ENCODE results near the gene LMF1.
"Not testable (repeated sequence)": the region's sequence is repeated elsewhere in the genome, so short reads cannot be mapped to it uniquely, and the experiment has no call there.

The LMF1 gene

DNA sequence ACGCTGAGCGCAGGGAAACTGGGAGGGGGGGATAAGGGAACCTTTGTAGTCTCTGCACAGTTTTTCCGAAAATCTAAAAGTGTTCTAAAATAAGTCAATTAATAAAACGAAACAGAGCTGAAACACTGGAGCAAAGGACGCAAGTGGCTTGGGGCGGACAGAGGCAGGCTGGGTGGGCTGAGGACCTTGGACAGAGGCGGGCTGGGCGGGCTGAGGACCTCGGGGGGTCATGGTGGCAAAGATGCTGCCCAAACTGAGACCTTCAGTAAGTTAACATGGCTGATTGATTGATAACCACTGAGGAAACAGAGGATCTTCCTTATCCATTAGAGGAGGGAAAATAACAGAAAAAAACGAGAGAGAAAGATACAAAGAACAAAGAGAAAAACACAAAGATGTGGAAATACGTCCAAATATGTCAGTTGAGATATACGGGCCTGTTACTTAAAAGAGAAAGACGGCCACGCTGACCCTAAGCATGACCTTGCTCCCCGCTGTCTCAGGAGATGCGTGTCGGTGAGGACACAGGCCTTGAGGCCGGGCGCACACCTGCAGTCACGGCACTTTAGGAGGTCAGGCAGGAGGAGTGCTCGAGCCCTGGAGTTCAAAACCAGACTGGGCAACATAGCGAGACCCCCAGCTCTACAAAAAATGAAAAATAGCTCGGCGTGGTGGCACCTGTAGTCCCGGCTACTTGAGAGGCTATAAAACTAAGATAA is 94.1 kb downstream of the LMF1 start:
- FAIRE-seq = no peak

DNA sequence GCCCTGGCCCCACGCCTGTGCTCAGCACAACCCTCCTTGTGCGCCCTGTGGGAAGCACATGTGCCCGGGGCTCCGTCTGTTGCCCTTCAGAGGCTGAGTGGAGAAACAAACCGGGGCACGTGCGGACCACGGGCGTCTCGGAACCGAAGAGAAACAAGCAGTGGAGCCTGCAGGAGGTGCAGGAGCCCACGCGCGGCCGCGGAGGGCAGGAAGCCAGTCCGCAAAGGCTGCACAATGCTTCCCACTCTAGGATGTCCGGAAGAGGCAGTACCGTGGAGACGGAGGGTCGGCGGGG is 94.8 kb downstream of the LMF1 start:
- no peak for FAIRE-seq

DNA sequence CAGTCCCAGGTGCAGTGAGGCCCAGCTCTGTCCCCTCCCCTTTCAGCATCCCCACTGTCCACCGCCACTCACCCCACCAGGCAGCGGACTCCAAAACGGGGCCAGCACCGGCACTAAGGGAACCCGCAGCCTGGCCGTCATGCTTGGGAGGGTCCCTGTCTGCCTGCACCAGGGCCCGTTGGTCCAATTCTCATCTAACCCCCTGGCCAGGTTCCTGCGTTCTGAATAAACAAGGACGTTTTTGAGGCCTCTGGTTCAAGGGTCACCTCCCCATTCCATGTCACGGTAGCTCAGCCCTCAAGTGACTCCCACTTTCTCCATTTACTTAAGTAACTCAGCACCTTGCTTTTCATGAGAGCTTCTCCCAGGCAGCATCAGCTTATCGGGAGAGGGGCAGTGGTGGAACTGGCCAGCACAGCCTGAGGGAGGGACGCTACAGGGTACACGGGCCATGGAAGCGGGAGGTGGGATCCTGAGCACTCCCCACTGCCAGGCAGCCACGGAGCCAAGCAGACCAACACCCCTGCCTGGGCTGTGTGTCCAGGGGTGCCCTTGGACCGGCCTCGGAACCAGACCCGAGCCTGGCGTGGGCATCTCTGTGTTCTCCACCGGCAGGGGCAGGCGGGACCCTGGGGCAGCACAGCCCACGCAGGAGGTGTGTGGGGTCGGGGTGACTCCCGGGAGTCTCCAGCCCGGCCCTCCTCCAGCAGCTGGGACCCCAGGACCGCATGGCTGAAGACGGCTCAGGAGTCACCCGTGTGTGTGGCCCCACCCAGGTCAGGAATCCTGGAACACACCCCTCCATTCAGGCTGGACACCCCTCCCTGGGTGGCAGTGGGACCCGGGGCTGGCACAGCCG is 95.4 kb downstream of the LMF1 start:
- no peak for FAIRE-seq

DNA sequence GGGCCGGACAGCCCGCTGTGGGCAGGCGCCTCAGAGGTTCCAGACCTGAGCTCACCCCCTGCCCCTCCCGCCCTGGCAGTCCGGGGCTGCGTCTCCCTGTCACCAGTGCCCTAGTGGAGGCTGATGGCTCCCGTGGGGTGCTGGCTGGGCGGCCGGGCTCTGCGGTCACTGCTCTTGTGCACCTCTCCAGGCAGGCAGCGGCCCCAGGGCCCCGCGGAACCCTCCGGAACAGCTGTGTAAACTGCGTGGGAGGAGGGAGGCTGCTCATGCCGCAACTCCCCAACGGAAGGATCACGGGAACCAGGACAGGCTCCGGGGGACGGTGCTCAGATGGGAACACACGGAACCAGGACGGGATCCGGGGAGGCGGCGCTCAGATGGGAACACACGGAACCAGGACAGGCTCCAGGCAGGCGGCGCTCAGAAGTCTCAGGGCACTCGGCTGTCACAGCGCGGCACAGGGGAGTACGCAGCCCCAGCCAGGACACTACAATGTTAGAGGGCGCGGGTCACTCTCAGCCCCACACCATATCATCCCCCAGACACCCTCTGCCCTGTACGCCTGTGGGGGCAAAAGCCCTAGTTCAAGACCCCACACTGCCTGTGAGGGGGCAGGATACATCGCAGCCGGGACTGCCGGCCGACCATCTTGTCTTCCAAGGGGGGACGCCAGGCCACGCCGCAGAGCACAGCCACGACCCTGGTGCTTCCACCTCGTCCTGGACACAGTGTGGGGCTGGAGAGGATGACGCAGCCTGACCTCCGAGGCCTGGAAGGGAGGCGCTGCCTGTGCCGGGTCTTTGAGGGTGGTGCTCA is 96.2 kb downstream of the LMF1 start:
- no peak for FAIRE-seq

DNA sequence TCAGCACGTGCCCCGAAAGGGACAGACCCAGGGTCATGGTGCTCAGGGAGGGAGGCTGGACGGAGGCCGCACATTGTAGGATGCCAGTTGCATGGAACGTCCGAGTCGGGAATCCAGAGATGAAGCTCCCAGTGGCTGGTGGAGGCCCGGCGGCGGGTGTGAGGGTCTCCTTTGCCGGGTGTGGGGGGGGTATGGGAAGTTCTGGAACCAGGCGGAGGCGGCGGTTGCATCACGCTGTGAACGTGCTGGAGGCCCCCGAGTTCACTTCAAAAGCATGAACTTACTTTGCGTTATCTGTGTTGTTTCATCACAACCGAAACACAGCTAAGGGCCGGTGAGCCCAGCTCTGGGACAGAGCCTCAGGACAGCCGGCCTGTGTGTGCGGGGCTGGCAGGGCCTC is 96.9 kb downstream of the LMF1 start:
- FAIRE-seq = no peak

DNA sequence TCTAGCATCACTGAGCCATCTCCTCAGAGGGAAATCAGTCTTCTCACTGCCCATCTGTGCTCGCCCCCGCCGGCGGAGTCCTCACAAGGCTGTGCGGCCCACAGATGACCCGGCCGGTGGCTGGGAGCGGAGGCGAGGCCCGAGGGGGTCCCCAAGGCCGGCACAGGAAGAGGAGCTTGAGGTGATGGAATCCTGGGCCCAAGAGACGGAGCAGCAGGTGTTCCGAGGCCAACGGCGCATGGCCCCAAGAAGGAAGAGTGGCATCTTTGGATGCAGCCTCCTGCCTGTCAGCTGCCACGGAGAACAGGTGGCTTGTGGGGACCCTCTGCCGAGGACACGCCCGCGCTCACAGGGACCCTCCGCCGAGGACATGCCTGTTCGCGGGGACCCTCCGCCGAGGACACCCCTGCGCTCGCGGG is 97.5 kb downstream of the LMF1 start:
- no peak for FAIRE-seq

DNA sequence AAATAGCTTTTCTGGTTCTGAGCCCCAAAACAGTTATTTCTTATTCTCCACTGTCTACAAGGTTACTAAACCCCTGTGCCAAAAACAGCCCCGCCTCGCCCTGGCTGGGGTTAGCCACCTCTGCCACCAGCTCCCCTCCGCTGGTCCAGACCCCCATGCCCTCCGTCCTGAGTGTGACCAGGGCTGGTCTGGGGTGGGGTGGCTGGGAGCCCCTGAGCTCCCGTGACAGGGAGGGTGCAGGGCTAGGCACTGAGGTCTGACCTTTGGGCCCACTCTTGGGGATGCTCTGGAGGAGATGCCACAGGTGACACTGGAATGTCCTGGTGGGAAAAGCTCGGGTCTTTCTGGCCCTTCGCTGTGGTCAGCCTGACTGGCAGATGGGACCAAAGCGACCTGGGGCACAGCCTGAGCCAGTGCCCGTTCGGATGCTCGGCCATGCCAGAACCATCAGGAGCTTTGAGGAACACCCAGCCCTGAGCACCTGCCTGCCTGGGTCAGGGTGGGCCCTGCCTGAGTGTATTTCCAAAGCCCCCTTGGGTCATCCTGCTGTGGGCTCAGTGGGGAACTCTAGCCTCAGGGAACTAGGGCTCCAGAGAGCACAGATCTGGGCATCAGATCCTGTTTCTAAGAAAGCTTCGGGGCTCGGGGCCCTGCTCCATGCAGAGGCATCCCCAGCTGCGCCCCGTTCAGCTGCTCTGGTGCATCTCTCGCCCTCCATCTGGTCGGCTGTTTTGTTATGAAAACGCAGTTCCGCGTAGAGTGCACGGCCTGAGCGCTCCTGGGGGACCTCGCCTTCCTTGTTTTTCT is 98.1 kb downstream of the LMF1 start:
- FAIRE-seq = no peak

DNA sequence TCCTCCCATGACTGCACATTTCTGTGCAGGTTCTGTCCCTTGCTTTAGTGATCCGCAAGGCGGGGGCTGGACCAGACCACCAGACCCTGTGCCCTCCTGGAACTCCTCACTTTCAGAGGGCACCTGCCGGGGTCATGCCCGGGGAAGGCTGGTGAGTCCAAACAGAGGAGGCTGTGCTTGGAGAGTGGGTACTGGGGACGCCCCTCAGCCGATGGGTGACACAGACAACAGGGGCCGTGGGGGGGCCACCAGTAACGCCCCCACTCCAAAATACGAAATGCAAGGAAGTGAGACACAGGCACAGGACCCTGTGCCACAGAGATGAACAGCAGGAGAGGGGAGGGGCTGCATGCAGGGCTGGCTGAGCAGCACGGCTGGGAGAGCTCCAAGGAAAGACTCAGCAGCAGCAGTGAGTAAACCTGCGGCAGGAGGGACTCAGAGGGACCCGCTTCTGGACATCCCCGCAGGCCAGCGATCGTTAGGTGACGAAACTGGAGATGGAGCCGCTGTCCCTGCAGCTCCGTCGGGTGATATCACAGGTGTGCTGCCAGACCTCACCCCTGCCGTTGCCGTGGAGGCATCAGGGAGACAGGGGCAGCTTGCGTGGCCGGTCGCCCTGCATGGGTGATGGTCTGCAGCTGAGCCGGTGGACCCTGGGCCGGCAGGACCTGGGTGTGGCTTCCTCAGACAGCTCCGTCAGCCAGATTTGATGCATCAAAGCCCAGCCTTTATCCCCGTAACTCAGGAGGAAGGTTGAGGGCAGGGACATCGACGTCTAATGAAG is 99.0 kb downstream of the LMF1 start:
- no peak for FAIRE-seq

DNA sequence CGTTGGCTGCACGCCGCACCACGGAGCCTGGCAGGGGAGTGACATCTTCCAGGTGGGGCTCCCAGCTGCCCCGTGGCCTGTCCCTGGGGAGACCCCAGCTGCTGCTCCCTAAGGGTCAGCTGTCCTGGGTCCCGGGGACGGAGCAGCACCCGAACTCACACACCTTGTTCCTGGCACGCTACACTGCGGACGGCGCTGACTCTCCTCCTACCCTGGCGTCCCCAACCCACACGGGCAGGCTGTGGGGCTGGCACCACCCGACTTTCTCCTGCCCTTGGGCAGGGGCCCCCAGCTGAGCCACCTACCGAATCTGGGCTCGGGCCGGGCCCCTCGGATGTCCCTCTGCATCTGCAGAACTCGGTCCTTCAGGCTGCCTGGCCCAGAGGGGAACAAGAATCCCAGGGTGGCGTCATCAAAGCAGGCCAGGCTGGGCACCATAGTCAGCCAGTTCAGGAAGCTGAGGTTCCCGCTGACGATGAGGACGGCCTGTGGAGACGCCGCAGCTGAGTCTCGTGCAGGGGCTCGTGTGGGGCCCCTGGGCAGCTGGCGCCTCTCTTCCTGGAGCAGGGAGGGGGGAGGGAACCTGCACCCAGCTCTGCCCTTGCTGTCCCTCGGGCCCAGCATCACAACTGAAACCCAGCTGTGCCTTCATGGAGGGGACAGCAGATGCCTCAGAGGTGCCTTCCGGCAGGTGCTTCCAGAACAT is 99.8 kb downstream of the LMF1 start:
- no peak for FAIRE-seq

DNA sequence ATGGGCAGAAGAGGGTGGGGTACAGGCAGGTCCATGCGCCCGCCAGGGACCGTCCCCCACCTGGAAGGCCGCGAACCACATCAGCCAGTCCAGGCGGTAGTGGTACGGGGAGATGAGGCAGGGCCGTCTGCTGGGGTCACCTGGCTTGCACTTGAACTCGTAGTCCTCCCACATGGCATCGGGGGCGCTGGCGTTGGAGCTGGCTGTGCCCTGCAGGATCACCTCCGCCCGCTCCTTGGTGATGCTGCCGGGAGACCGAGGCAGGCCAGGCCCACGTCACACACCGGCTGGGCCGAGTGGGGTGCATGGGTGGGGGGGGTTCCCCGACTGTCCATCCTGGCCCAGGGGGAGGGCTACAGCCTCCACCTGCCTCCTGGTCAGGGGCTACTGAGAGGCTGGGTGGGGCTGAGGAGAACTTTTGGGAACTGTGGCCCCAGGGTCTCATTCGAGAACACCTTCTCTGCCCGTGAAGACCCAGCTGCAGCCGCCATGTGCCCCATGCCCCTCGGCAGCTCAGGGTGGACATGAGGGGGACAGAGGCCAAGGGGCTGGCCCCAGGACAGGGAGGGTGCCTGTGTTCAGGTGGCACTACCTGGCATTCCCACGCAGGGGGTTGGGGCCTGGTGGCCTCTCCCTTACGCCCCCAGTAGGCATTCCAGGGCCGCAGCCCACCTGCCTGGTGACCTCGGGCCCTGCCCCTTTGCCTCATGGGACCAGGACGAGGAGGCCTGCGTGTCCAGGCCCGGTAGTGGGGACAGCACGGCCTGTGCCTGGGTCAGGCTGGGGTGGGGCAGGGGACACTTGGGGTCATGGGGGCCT is 100.8 kb downstream of the LMF1 start:
- FAIRE-seq = no peak

DNA sequence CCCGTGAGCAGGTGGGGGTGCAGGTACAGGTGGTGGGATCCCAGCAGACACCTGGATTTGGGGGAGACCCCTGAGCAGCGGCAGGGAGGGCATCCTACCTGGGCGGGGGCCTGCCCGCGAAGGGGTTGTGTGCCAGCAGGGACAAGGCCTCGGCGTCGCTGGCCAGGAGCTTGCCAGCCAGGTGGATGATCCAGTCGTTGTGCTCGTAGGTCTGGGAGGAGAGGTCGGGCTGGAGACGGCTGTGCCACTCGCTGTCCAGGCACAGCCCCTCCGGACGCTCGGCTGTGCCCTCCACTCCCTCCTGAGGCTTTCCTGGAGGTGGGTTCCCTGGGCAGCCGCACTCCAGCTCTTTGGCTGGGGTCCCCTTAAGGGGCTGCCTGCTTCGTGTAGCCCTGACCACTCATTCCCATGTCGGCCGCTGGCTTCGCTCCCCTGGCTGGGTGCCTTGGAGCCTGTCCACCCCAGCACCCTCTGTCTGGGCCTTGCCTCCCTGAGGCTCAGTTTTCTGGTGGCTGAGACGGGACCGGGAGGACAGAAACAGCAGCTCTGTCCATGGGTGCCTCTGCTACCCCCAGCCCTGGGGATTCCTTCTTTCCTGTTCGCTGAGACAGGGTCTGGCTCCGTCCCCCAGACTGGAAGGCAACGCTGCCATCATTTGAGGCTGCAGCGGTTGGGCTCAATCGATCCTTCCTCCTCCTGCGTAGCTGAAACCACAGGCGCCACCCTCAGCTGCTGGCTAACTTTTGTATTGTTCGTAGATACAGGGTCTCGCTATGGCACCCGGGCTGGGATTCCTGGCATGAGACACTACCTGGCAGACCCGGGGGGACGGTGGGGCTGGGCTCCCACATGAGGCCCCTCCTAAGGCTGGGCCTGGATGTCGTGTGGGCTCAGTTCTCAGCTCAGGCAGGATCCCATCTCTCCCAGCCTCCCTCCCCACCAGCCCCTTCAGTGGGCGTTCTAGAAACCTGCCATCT is 101.7 kb downstream of the LMF1 start:
- no peak for FAIRE-seq

DNA sequence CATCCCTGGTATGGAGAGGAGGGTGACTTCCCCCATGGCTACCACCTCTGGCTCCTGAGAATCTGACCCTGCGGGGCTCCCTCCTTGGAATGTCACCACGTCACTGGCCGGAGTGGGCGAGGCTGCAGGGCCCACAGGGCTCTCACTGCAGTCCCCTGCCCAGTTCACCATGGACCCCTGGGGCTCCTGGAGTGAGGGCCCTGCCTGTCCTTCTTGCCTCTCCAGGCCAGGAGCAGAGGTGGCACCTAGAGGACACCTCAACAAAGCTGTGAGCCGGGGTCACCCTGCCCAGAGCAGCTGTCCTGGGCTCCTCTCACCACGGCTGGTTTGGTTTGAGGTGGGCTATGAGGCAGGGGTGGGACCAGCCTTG is 102.4 kb downstream of the LMF1 start:
- FAIRE-seq = no peak

DNA sequence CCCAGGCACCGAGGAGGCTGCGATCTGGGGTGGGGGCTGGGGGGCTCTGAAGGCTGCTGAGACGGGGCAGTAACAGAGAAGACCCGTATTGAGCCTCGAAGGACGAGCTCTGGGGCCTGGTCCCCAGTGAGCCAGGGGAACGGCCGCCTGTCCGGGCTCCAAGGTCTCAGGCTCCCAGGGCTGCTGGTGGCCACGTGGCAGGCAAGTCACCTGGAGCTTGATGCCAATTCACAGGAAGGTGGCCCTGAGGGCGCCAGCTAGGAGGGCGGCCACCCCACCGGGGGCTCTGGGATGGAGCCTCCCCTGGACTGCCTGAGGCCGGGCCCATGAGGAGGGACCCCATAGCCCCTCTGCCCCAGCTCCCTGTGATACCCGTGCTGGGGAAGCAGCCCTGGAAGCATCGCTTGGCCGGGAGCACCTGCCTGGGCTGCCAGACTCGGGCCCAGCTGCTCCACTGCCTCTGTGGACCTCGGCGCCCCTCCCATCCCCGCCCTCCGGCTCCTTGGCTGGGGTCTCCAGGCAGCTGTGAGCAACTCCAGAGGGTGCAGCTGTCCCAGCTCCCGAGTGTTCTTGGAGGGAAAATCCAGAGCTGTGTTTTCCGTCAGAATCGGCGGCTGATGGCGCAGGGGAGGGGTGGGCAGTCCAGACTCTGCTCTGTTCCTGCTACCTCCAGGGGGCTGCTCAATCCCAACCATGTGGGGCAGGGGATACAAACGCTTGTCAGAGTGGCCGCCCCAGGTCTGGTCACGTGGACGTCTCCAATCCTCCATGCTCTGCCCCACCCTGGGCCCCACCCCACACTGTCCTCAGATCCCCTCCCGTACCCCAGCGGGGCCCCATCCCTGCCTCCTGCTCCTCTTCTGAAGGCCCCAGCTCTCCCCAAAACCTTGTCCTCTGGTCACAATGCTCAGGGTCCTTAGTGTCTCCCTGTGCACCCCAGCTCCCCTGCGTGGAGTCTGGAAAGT is 103.1 kb downstream of the LMF1 start:
- FAIRE-seq = no peak

DNA sequence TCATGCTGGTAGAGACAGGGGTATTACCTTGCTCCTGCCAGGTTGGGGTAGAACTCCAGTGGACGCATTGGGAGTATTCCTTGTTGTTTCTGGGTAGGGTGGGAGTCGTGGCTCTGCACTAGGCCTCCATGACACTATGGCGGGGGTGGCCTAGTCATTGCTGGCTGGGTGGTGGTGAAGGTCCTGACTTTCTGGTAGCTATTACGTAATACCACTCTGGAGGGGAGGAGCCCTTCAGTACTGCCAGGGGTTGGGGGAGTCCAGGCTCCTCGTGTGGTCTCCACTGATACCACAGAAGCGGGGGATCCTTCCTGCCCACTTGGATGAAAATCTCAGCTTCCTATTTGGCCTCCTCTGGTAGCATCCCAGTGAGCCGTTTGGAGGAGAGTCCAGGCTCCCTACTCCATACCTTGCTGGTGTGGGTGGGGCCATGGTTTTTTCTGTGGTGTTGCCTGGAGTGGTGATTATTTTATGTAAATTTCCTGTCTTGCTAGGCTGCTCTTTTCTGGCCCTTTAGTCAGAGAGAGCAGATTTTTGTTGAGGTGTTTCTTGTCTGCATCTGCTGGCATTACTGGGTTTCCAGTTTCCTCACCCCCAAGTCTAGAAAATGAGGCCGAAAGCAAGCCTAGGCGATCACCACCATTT is 104.4 kb downstream of the LMF1 start:
- no peak for FAIRE-seq

DNA sequence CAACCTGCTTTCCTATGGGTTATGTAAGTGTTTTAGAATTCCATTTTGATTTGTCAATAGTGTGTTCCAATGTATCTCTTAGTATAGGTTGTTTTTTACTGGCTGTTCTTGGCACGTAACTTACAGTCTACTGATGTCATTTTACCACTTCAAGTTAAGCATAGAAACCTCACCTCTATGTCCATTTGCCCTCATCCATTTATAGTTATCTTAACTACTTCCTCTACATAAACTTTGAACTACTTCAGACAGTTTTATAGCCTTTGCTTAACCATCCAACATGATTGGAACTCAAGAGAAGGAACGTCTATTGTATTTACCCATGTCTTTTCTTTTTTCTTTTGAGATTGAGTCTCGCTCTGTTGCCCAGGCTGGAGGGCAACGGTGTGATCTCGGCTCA is 105.8 kb downstream of the LMF1 start:
- no peak for FAIRE-seq

DNA sequence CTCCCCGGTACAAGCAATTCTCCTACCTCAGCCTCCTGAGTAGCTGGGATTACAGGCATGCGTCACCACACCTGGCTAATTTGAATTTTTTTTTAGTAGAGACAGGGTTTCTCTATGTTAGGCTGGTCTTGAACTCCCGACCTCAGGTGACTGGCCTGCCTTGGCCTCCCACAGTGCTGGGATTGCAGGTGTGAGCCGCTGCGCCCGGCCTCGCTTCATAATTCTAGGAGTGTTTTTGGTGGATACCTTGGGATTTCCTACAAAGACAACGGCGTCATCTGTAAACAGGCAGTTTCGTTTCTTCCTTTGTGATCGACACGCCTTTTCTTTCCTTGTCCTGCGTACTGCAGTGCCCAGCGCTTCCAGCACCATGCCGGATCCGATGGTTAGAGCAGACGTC is 109.3 kb downstream of the LMF1 start:
- FAIRE-seq = no peak

DNA sequence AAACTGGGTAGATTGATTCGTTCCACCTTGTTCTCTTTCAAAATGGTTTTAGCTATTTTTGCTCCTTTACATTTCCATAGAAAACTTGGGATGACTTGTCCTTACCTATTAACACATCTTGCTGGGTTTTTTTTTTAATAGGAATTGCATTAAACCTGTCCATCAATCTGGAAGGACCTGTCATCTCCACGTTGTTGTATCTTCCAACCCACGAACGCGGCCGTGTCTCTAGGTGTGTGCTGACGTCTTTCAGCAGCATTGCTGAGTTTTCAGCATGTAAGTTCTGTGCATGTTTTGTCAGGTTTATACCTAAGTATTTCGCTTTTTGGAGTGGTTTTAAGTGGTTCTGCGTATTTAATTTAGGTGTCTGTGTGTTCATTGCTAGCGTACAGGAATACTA is 109.9 kb downstream of the LMF1 start:
- FAIRE-seq = no peak

DNA sequence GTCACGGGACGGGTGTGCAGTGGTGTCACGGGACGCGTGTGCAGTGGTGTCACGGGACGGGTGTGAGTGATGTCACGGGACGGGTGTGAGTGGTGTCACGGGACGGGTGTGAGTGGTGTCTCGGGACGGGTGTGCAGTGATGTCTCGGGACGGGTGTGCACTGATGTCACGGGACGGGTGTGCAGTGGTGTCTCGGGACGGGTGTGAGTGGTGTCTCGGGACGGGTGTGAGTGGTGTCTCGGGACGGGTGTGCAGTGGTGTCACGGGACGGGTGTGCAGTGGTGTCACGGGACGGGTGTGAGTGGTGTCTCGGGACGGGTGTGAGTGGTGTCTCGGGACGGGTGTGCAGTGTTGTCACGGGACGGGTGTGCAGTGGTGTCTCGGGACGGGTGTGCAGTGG is 111.8 kb downstream of the LMF1 start:
- not testable (repeated sequence) for FAIRE-seq

Data from islet of Langerhans (tissue), 1 donor.